ENCODE results near the gene PITPNC1. TPM values are rescaled to one million over a fixed set of nuclear protein-coding genes. Genes with fewer than 3 reads are reported as not detected.

Gene PITPNC1
- total RNA-seq, 1 experiment from 2014 or later: 40.1 TPM

GRCh38 chr17:67412941-67413340, 35.9 kb downstream of the PITPNC1 start:
- POLR2A ChIA-PET: no interaction called here
- peak overlapping the region; percentile 71 for H3K27ac Mint-ChIP-seq (ENCODE audit: low read depth, unreplicated experiment)
- H3K9me3 Mint-ChIP-seq (ENCODE audit: unreplicated experiment): no peaks in the 10 kb centered on the region
- H3K4me3 Mint-ChIP-seq (ENCODE audit: unreplicated experiment): no peak overlapping the region
- CTCF ChIA-PET: no interaction called here
- peaks cover 39% of the 10 kb centered on the region for H3K4me1 Mint-ChIP-seq (ENCODE audit: insufficient read depth, unreplicated experiment)
- no TSS peak for BruUV-seq (replicated peaks)
- H3K36me3 Mint-ChIP-seq (ENCODE audit: insufficient read depth, unreplicated experiment): no peaks in the 10 kb centered on the region
- TF ChIP-seq CTCF (IDR thresholded peaks at IDR 0.05; ENCODE audit: unreplicated experiment): no peak
- intact Hi-C loops (cut with micrococcal nuclease): no loop called here
- DNase-seq (ENCODE audit: unreplicated experiment): no peak
- H3K27me3 Mint-ChIP-seq (ENCODE audit: insufficient read depth, unreplicated experiment): no peaks in the 10 kb centered on the region

GRCh38 chr17:67413388-67413787, 36.3 kb downstream of the PITPNC1 start:
- peaks cover 38% of the 10 kb centered on the region for H3K4me1 Mint-ChIP-seq (ENCODE audit: insufficient read depth, unreplicated experiment)
- intact Hi-C loops (cut with micrococcal nuclease): no loop called here
- no peak overlapping the region for H3K4me3 Mint-ChIP-seq (ENCODE audit: unreplicated experiment)
- CTCF ChIA-PET: no interaction called here
- H3K9me3 Mint-ChIP-seq (ENCODE audit: unreplicated experiment): no peaks in the 10 kb centered on the region
- TF ChIP-seq CTCF (IDR thresholded peaks at IDR 0.05; ENCODE audit: unreplicated experiment): no peak
- peak overlapping the region; percentile 71 for H3K27ac Mint-ChIP-seq (ENCODE audit: low read depth, unreplicated experiment)
- no TSS peak for BruUV-seq (replicated peaks)
- no peaks in the 10 kb centered on the region for H3K36me3 Mint-ChIP-seq (ENCODE audit: insufficient read depth, unreplicated experiment)
- DNase-seq (ENCODE audit: unreplicated experiment): peak; percentile 55
- POLR2A ChIA-PET: no interaction called here
- H3K27me3 Mint-ChIP-seq (ENCODE audit: insufficient read depth, unreplicated experiment): no peaks in the 10 kb centered on the region

GRCh38 chr17:67414130-67414529, 37.0 kb downstream of the PITPNC1 start:
- no peak overlapping the region for H3K27ac Mint-ChIP-seq (ENCODE audit: low read depth, unreplicated experiment)
- POLR2A ChIA-PET: no interaction called here
- TF ChIP-seq CTCF (IDR thresholded peaks at IDR 0.05; ENCODE audit: unreplicated experiment): no peak
- H3K4me3 Mint-ChIP-seq (ENCODE audit: unreplicated experiment): no peak overlapping the region
- no peaks in the 10 kb centered on the region for H3K27me3 Mint-ChIP-seq (ENCODE audit: insufficient read depth, unreplicated experiment)
- H3K9me3 Mint-ChIP-seq (ENCODE audit: unreplicated experiment): no peaks in the 10 kb centered on the region
- no TSS peak for BruUV-seq (replicated peaks)
- peaks cover 34% of the 10 kb centered on the region for H3K4me1 Mint-ChIP-seq (ENCODE audit: insufficient read depth, unreplicated experiment)
- CTCF ChIA-PET: no interaction called here
- DNase-seq (ENCODE audit: unreplicated experiment): no peak
- no peaks in the 10 kb centered on the region for H3K36me3 Mint-ChIP-seq (ENCODE audit: insufficient read depth, unreplicated experiment)
- intact Hi-C loops (cut with micrococcal nuclease): no loop called here

- CTCF ChIA-PET: interaction anchor here (0.6 kb wide), 1 partner anchor 15 kb away, joined by 3 read pairs; no protein-coding TSS in a partner anchor
- POLR2A ChIA-PET: interaction anchor here (0.6 kb wide), 1 partner anchor 42 kb away, joined by 5 read pairs; no protein-coding TSS in a partner anchor
- Mint-ChIP-seq H3K4me3 (ENCODE audit: unreplicated experiment) (no peak overlapping the region), H3K9me3 (ENCODE audit: unreplicated experiment) (no peaks in the 10 kb centered on the region), H3K4me1 (ENCODE audit: insufficient read depth, unreplicated experiment) (peaks cover 34% of the 10 kb centered on the region), H3K27me3 (ENCODE audit: insufficient read depth, unreplicated experiment) (no peaks in the 10 kb centered on the region), H3K36me3 (ENCODE audit: insufficient read depth, unreplicated experiment) (no peaks in the 10 kb centered on the region), H3K27ac (ENCODE audit: low read depth, unreplicated experiment) (peak overlapping the region; percentile 57)
- no peak for TF ChIP-seq CTCF (IDR thresholded peaks at IDR 0.05; ENCODE audit: unreplicated experiment)
- DNase-seq (ENCODE audit: unreplicated experiment): no peak
- no TSS peak for BruUV-seq (replicated peaks)
- intact Hi-C loops (cut with micrococcal nuclease): no loop called here
Measured at GRCh38 chr17:67414559-67414958, 37.5 kb downstream of the PITPNC1 start.

Data from MCF 10A (cell line).